ENCODE measurements around the gene KRT80. TPM values are rescaled to one million over a fixed set of nuclear protein-coding genes. Genes with fewer than 3 reads are reported as not detected.

The KRT80 gene
- total and polyA plus RNA-seq, 2 of the 13 experiments (the other 11 are each of a cell fraction or from before 2014, with no cell fraction given): 0.27 to 0.53 TPM

DNA sequence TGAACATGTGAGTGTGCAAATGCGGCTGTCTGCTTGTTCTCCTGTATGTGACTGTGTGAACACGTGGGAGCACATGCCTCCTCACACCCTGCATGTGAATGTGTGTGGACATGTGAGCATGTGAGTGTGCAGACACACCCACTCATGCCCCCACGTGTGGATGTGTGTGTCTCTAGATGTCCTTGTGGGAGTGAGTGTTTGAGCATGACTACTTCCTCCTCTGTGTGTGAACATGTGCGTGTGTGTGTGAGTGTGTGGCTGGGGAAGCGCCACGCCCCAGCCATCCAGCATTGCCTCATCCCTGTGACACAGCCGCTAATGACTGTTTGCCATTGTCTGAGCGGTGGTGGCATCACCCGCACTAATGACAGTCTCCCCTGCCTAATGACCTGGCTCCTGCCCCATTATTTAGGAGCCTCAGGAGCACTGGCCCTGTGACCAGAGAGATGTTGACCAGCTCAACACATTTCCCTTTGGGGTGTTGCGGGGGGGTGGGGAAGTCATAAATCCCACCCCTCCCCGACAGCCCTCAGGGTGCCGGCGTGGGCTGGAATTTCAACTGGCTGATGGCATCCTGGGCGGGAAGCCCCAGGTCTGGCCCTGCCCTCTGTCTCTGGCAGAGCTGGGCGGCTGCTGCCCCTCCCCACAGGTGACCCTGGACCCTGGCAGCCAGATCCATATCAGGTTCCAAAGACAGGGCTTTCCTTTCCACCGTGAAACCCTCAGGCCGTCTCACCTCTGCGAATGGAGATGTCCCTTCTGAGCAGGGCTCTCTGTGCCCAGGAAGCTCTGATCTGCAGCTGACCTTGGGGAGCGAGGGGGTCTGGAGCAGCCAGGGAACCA is 11.5 kb upstream of the KRT80 start:
- Histone ChIP-seq H4K20me1 (ENCODE audit: insufficient read depth, low read length) (0 out of 2 replicates have a peak, but pooled peaks cover 2% of the 10 kb centered on the region), H3K27me3 (ENCODE audit: control insufficient read depth in 1 of 2, insufficient read depth in 2 of 2, low read length in 2 of 2) (peaks cover 10 to 73% of the 10 kb centered on the region in 2 experiments), H3K9ac (ENCODE audit: insufficient read depth, low read depth, low read length) (no peak overlapping the region), H3K4me1 (ENCODE audit: insufficient read depth, low read length) (peaks cover 12% of the 10 kb centered on the region; the same call in 1 of the 2 replicates), H3K36me3 (replicated peaks in 1 of 2; ENCODE audit: control insufficient read depth in 1 of 2, insufficient read depth in 2 of 2, low read length in 2 of 2) (no peaks in the 10 kb centered on the region), H3K27ac (ENCODE audit: extremely low read length, insufficient read depth, low read length) (no peak overlapping the region), H3K9me3 (ENCODE audit: low read length) (no peaks in the 10 kb centered on the region), H3K4me3 (replicated peaks in 1 of 3; ENCODE audit: insufficient read depth in 1 of 3, low read depth in 2 of 3, low read length in 3 of 3) (no peak overlapping the region), H3K4me2 (ENCODE audit: low read depth, low read length) (no peak overlapping the region), H3K79me2 (ENCODE audit: insufficient read depth, low read length) (no peaks in the 10 kb centered on the region), H2AFZ (ENCODE audit: low read length) (no peak overlapping the region)
- DNase-seq (ENCODE audit: low spot score) (peak; percentile 63), ATAC-seq (peak; percentile 28; the same call in 2 of the 3 replicates), FAIRE-seq (no peak)
- in situ Hi-C loops (cut with HindIII; ENCODE audit: extremely low pct_ligation_motif_present, low pct_unique_long_range_greater_than_20kb) (loop anchor here (5.0 kb wide), 1 partner anchor 36 kb away; no protein-coding TSS in a partner anchor), intact Hi-C loops (cut with micrococcal nuclease; ENCODE audit: unreplicated experiment) (no loop called here)
- CTCF ChIA-PET (ENCODE audit: low intra/inter-chr PET ratio, low total read pairs): no interaction called here
- WGBS (ENCODE audit: low lambda C conversion rate): 4% methylated on average over 8 of the region's 19 CpGs
- POLR2A ChIA-PET: no interaction called here
- BruUV-seq (replicated peaks): no TSS peak
- no peak for TF ChIP-seq SRF (IDR thresholded peaks at IDR 0.05; ENCODE audit: low read depth, low read length)
- no peak for TF ChIP-seq ZNF382 (CRISPR knock-in tag; IDR thresholded peaks at IDR 0.05; ENCODE audit: borderline replicate concordance)
- TF ChIP-seq NFYB (CRISPR knock-in tag; IDR thresholded peaks at IDR 0.05): no peak
- TF ChIP-seq ZNF839 (CRISPR knock-in tag; IDR thresholded peaks at IDR 0.05; ENCODE audit: borderline replicate concordance): no peak
- TF ChIP-seq, protein P1, sequence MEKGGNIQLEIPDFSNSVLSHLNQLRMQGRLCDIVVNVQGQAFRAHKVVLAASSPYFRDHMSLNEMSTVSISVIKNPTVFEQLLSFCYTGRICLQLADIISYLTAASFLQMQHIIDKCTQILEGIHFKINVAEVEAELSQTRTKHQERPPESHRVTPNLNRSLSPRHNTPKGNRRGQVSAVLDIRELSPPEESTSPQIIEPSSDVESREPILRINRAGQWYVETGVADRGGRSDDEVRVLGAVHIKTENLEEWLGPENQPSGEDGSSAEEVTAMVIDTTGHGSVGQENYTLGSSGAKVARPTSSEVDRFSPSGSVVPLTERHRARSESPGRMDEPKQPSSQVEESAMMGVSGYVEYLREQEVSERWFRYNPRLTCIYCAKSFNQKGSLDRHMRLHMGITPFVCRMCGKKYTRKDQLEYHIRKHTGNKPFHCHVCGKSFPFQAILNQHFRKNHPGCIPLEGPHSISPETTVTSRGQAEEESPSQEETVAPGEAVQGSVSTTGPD (CRISPR knock-in tag; IDR thresholded peaks at IDR 0.05): no peak
- no peak for TF ChIP-seq ZKSCAN1 (IDR thresholded peaks at IDR 0.05; ENCODE audit: low read length)
- TF ChIP-seq CEBPB (IDR thresholded peaks at IDR 0.05; ENCODE audit: borderline replicate concordance, low read depth, low read length): peak; percentile 60
- TF ChIP-seq, protein P2, sequence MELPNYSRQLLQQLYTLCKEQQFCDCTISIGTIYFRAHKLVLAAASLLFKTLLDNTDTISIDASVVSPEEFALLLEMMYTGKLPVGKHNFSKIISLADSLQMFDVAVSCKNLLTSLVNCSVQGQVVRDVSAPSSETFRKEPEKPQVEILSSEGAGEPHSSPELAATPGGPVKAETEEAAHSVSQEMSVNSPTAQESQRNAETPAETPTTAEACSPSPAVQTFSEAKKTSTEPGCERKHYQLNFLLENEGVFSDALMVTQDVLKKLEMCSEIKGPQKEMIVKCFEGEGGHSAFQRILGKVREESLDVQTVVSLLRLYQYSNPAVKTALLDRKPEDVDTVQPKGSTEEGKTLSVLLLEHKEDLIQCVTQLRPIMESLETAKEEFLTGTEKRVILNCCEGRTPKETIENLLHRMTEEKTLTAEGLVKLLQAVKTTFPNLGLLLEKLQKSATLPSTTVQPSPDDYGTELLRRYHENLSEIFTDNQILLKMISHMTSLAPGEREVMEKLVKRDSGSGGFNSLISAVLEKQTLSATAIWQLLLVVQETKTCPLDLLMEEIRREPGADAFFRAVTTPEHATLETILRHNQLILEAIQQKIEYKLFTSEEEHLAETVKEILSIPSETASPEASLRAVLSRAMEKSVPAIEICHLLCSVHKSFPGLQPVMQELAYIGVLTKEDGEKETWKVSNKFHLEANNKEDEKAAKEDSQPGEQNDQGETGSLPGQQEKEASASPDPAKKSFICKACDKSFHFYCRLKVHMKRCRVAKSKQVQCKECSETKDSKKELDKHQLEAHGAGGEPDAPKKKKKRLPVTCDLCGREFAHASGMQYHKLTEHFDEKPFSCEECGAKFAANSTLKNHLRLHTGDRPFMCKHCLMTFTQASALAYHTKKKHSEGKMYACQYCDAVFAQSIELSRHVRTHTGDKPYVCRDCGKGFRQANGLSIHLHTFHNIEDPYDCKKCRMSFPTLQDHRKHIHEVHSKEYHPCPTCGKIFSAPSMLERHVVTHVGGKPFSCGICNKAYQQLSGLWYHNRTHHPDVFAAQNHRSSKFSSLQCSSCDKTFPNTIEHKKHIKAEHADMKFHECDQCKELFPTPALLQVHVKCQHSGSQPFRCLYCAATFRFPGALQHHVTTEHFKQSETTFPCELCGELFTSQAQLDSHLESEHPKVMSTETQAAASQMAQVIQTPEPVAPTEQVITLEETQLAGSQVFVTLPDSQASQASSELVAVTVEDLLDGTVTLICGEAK (IDR thresholded peaks at IDR 0.05): no peak
- TF ChIP-seq, protein P2 (CRISPR knock-in tag; IDR thresholded peaks at IDR 0.05): no peak
- no peak for TF ChIP-seq AKAP8 (CRISPR knock-in tag; IDR thresholded peaks at IDR 0.05)
- no peak for TF ChIP-seq BATF2 (CRISPR knock-in tag; IDR thresholded peaks at IDR 0.05)
- TF ChIP-seq, protein P3, sequence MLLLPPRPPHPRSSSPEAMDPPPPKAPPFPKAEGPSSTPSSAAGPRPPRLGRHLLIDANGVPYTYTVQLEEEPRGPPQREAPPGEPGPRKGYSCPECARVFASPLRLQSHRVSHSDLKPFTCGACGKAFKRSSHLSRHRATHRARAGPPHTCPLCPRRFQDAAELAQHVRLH (CRISPR knock-in tag; IDR thresholded peaks at IDR 0.05; ENCODE audit: borderline replicate concordance, low read depth): no peak
- TF ChIP-seq ZNF263 (CRISPR knock-in tag; IDR thresholded peaks at IDR 0.05): no peak
